HepG2 (cell line): Measurements from ENCODE around the gene LSS. TPM values are rescaled to one million over a fixed set of nuclear protein-coding genes. Genes with fewer than 3 reads are reported as not detected.

Experiments used
- ATAC-seq: fragments of 200-7000 bp; cut with Tn5 transposase; 3 replicates; pipeline ENCODE4 v1.9.1; 2020; ENCODE audit warnings: mild to moderate bottlenecking, moderate library complexity
- BruUV-seq: library from RNA; stranded (reverse); fragments of 400-500 nt; replicated peaks from 2 replicates; lab custom pipeline; 2021; lab: Mats Ljungman, UMichigan
- CTCF ChIA-PET: fragments of 300-600 bp; formaldehyde crosslinking; extraction: SDS; loops from one replicate; lab custom pipeline; 2021; ENCODE audit warnings: low total read pairs, inconsistent platforms, low intra/inter-chr PET ratio; lab: Yijun Ruan, JAX
- POLR2A ChIA-PET: fragments of 350-600 bp; sonication (Branson Sonifier 250); formaldehyde crosslinking; loops from one replicate; lab custom pipeline; 2020; ENCODE audit warnings: antibody characterized with exemption, inconsistent platforms; lab: Yijun Ruan, JAX
- DNase-seq: peaks from one replicate; pipeline ENCODE4 v3.0.0-alpha.2; 2015; ENCODE audit warnings: low spot score
- FAIRE-seq: peaks from 3 replicates; lab custom pipeline; 2011; peaks lifted over from hg19 to GRCh38; lab: Jason Lieb, UNC
- H2AFZ ChIP-seq: one replicate; pipeline ENCODE4 v1.6.1; 2011; ENCODE audit warnings: low read length, inconsistent platforms
- H3K27ac ChIP-seq: fragments of 300-600 bp; 3 replicates; pipeline ENCODE4 v1.8.0; 2011; ENCODE audit warnings: mixed run types, mild to moderate bottlenecking, mixed read lengths, low read length, inconsistent platforms; ENCODE audit not compliant: insufficient read depth; ENCODE audit errors: extremely low read length
- H3K27me3 ChIP-seq, 2 experiments: fragments of 200-600 bp in 1 of 2; 2 replicates in 1 of 2; 3 replicates in 1 of 2; pipeline versions ENCODE4 v1.6.0 to v1.8.0; 2011; ENCODE audit warnings: low read length in 2 of 2, mild to moderate bottlenecking in 2 of 2, moderate library complexity in 2 of 2, inconsistent platforms in 1 of 2; ENCODE audit not compliant: insufficient read depth in 2 of 2, control insufficient read depth in 1 of 2
- H3K36me3 ChIP-seq, 2 experiments: fragments of 200-600 bp in 1 of 2; replicated peaks in 1 of 2; 2 replicates in 1 of 2; 3 replicates in 1 of 2; pipeline versions ENCODE4 v1.5.1 to v1.8.0; 2011; ENCODE audit warnings: low read length in 2 of 2, inconsistent platforms in 1 of 2; ENCODE audit not compliant: insufficient read depth in 2 of 2, control insufficient read depth in 1 of 2
- H3K4me1 ChIP-seq: 2 replicates; pipeline ENCODE4 v1.5.1; 2012; ENCODE audit warnings: low read length, inconsistent platforms; ENCODE audit not compliant: insufficient read depth
- H3K4me2 ChIP-seq: 2 replicates; pipeline ENCODE4 v1.6.0; 2011; ENCODE audit warnings: low read depth, low read length, inconsistent platforms
- H3K4me3 ChIP-seq, 3 experiments: fragments of 200-600 bp in 1 of 3; sonication (generic), shearing (Covaris generic) in 1 of 3; replicated peaks in 1 of 3; 2 replicates each; pipeline ENCODE4 v1.5.1; 2011 to 2016; ENCODE audit warnings: low read length in 3 of 3, inconsistent platforms in 2 of 3, low read depth in 2 of 3, mild to moderate bottlenecking in 2 of 3, control low read depth in 1 of 3, mixed read lengths in 1 of 3; ENCODE audit not compliant: insufficient read depth in 1 of 3
- H3K79me2 ChIP-seq: one replicate; pipeline ENCODE4 v1.6.1; 2011; ENCODE audit warnings: low read length, inconsistent platforms; ENCODE audit not compliant: insufficient read depth
- H3K9ac ChIP-seq: 2 replicates; pipeline ENCODE4 v1.6.0; 2011; ENCODE audit warnings: mild to moderate bottlenecking, low read depth, low read length, inconsistent platforms; ENCODE audit not compliant: insufficient read depth
- H3K9me3 ChIP-seq: 2 replicates; pipeline ENCODE4 v1.5.1; 2012; ENCODE audit warnings: mild to moderate bottlenecking, low read length
- H4K20me1 ChIP-seq: 2 replicates; pipeline ENCODE4 v1.6.0; 2011; ENCODE audit warnings: inconsistent platforms, mild to moderate bottlenecking, low read length, moderate library complexity; ENCODE audit not compliant: insufficient read depth
- ATM ChIP-seq: fragments of 450-650 bp; IDR thresholded peaks from 2 replicates; pipeline ENCODE4 v1.7.1; 2017; ENCODE audit warnings: mild to moderate bottlenecking, borderline replicate concordance
- GMEB2 ChIP-seq: IDR thresholded peaks from 2 replicates; pipeline ENCODE4 v1.6.1; 2016; ENCODE audit warnings: missing biosample characterization, missing genetic modification reagents, low read depth
- SMAD9 ChIP-seq: sonication (generic); formaldehyde crosslinking; IDR thresholded peaks from 2 replicates; pipeline ENCODE4 v1.5.1; 2020; ENCODE audit warnings: mild to moderate bottlenecking, missing genetic modification reagents
- TFE3 ChIP-seq: IDR thresholded peaks from 2 replicates; pipeline ENCODE4 v1.6.1; 2016
- ZNF24 ChIP-seq: fragments of 450-650 bp; IDR thresholded peaks from 2 replicates; pipeline ENCODE4 v1.6.1; 2017; ENCODE audit warnings: antibody characterized with exemption, mild to moderate bottlenecking
- ZNF460 ChIP-seq: sonication (generic); formaldehyde crosslinking; IDR thresholded peaks from 2 replicates; pipeline ENCODE4 v1.5.1; 2020; ENCODE audit warnings: missing genetic modification reagents, mild to moderate bottlenecking, borderline replicate concordance
- ZNF775 ChIP-seq: sonication (generic); formaldehyde crosslinking; IDR thresholded peaks from 2 replicates; pipeline ENCODE4 v1.4.0; 2020; ENCODE audit warnings: missing genetic modification reagents, mild to moderate bottlenecking, moderate library complexity, borderline replicate concordance
- ZNF816 ChIP-seq: sonication (generic); formaldehyde crosslinking; IDR thresholded peaks from 2 replicates; pipeline ENCODE4 v1.8.0; 2022; ENCODE audit warnings: missing genetic modification reagents, mild to moderate bottlenecking, borderline replicate concordance
- WGBS: methylation state at CpG from one replicate; pipeline ENCODE4 v1.1.6; 2017; ENCODE audit warnings: low lambda C conversion rate; 5-methylcytosine and 5-hydroxymethylcytosine counted together
- in situ Hi-C: cut with HindIII; loops from 2 replicates; pipeline ENCODE4 v1.10.0; 2017; ENCODE audit warnings: low pct_unique_long_range_greater_than_20kb; ENCODE audit not compliant: extremely low pct_ligation_motif_present
- intact Hi-C: fragments of 100-400 bp; cut with micrococcal nuclease; formaldehyde crosslinking; loops from one replicate; pipeline ENCODE4 v1.10.0; 2022; ENCODE audit not compliant: unreplicated experiment
- polyA plus RNA-seq, 8 experiments: library from polyadenylated mRNA; depleted of rRNA in 3 of 8; stranded (reverse) in 7 of 8; unstranded in 1 of 8; fragments of >200 nt; fragmentation: Illumina TruSeq in 4 of 8; extraction: Trizol in 4 of 8; gene quantifications; 2 replicates each; pipeline versions ENCODE4 v1.2.1 to v1.2.3, GENCODE V29; 2011 to 2016; ENCODE audit warnings: low read depth in 4 of 8, missing spikeins in 1 of 8, mixed read lengths in 1 of 8; ENCODE audit not compliant: insufficient read depth in 1 of 8
- total RNA-seq, 5 experiments: library from RNA; depleted of rRNA; stranded (reverse); fragments of >200 nt; fragmentation: Illumina TruSeq; extraction: Trizol; gene quantifications; 2 replicates each; pipeline ENCODE4 v1.2.3, GENCODE V29; 2016; ENCODE audit warnings: low read depth in 1 of 5
- TF ChIP-seq, protein P1 (sequence below): sonication (generic); formaldehyde crosslinking; IDR thresholded peaks from 2 replicates; pipeline ENCODE4 v1.4.0; 2020; ENCODE audit warnings: missing genetic modification reagents, borderline replicate concordance

The LSS gene
- total and polyA plus RNA-seq, 2 of the 13 experiments (the other 11 are each of a cell fraction or from before 2014, with no cell fraction given): 72.6 to 113 TPM

GRCh38 chr21:46264690-46265144, 36.1 kb upstream of the LSS start (continued):
- TF ChIP-seq GMEB2 (CRISPR knock-in tag) (no peak), ZNF460 (no peak), ZNF816 (CRISPR knock-in tag) (no peak), SMAD9 (CRISPR knock-in tag) (no peak), ZNF775 (CRISPR knock-in tag) (no peak), ATM (no peak)
- TF ChIP-seq, protein P1, sequence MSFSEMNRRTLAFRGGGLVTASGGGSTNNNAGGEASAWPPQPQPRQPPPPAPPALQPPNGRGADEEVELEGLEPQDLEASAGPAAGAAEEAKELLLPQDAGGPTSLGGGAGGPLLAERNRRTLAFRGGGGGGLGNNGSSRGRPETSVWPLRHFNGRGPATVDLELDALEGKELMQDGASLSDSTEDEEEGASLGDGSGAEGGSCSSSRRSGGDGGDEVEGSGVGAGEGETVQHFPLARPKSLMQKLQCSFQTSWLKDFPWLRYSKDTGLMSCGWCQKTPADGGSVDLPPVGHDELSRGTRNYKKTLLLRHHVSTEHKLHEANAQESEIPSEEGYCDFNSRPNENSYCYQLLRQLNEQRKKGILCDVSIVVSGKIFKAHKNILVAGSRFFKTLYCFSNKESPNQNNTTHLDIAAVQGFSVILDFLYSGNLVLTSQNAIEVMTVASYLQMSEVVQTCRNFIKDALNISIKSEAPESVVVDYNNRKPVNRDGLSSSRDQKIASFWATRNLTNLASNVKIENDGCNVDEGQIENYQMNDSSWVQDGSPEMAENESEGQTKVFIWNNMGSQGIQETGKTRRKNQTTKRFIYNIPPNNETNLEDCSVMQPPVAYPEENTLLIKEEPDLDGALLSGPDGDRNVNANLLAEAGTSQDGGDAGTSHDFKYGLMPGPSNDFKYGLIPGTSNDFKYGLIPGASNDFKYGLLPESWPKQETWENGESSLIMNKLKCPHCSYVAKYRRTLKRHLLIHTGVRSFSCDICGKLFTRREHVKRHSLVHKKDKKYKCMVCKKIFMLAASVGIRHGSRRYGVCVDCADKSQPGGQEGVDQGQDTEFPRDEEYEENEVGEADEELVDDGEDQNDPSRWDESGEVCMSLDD (CRISPR knock-in tag): no peak

DNA sequence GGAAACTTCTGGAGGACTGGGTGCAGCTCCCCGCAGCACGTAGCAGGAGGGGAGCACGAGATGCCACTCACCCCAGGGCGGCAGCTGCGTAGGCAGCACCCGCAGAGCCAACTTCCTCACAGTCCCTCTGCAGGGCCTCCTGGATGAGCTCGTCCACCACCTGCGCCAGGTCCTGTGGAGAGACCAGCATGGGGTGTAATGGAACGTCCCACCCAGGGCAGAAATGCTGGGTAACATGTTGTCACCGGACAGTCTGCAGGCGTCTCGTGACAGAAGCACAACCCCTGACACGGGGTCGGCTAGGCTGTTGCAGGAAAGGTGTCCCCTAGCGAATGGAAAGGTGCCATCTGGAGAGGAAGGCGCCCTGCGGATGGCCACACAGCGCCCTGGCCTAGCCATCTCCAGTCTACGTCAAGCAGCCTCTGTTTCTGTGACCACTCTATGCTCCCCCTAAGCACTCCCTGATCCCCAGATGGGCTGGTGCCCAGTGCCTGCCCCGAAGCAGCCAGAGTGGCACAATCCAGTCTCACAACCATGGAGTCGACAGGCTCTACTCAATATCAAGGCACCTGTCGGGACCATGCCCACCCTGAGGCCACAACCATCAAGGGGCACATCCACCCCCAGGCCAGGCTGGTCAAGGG, 35.6 kb upstream of the LSS start:
- ATAC-seq (no peak; the same call in 2 of the 3 replicates), FAIRE-seq (no peak), DNase-seq (no peak)
- in situ Hi-C loops (no loop called here), intact Hi-C loops (no loop called here)
- Histone ChIP-seq H4K20me1 (no peaks in the 10 kb centered on the region), H3K4me1 (no peaks in the 10 kb centered on the region), H3K27me3 (no peaks in the 10 kb centered on the region), H3K27ac (no peak overlapping the region), H3K4me3 (no peak overlapping the region), H3K4me2 (no peak overlapping the region), H3K79me2 (no peaks in the 10 kb centered on the region), H3K36me3 (peaks cover 35 to 69% of the 10 kb centered on the region in 2 experiments), H3K9ac (no peak overlapping the region), H3K9me3 (no peaks in the 10 kb centered on the region), H2AFZ (no peak overlapping the region)
- 98% methylated on average over 14 of the region's 22 CpGs for WGBS
- ChIA-PET POLR2A (interaction anchor here (0.8 kb wide), 1 partner anchor 109 kb away, joined by 3 read pairs; the partner anchor contains the start of gene FTCD), CTCF (no interaction called here)
- TF ChIP-seq ZNF24 (no peak), TFE3 (CRISPR knock-in tag) (no peak)
- no TSS peak for BruUV-seq
